HepG2 (cell line): ENCODE measurements around the gene USP32. TPM values are rescaled to one million over a fixed set of nuclear protein-coding genes. Genes with fewer than 3 reads are reported as not detected.

Experiments used
- ARID2 ChIP-seq: sonication (generic); formaldehyde crosslinking; IDR thresholded peaks from 2 replicates; pipeline ENCODE4 v1.8.1; 2022; ENCODE audit warnings: mild to moderate bottlenecking, missing genetic modification reagents, borderline replicate concordance
- BCL3 ChIP-seq: sonication (generic); formaldehyde crosslinking; IDR thresholded peaks from 2 replicates; pipeline ENCODE4 v1.5.1; 2020; ENCODE audit warnings: mild to moderate bottlenecking, missing genetic modification reagents, moderate library complexity
- HDAC6 ChIP-seq: fragments of 200-600 bp; sonication (generic); IDR thresholded peaks from 2 replicates; pipeline ENCODE4 v1.7.0; 2017; ENCODE audit warnings: mild to moderate bottlenecking, antibody characterized with exemption, low read length, low read depth
- HOXD1 ChIP-seq: sonication (generic); formaldehyde crosslinking; IDR thresholded peaks from 2 replicates; pipeline ENCODE4 v1.5.0; 2020; ENCODE audit warnings: missing genetic modification reagents
- NR3C1 ChIP-seq: sonication (generic); formaldehyde crosslinking; IDR thresholded peaks from 2 replicates; pipeline ENCODE4 v1.4.0; 2020; ENCODE audit warnings: missing genetic modification reagents
- PAF1 ChIP-seq: IDR thresholded peaks from 2 replicates; pipeline ENCODE4 v1.6.1; 2016; ENCODE audit warnings: missing genetic modification reagents, missing compliant biosample characterization
- PHF21A ChIP-seq: sonication (generic); formaldehyde crosslinking; IDR thresholded peaks from 2 replicates; pipeline ENCODE4 v1.5.0; 2020; ENCODE audit warnings: mild to moderate bottlenecking, missing genetic modification reagents
- RBAK ChIP-seq: sonication (generic); formaldehyde crosslinking; IDR thresholded peaks from 2 replicates; pipeline ENCODE4 v1.5.1; 2020; ENCODE audit warnings: mild to moderate bottlenecking, missing genetic modification reagents
- SAFB2 ChIP-seq: sonication (generic); formaldehyde crosslinking; IDR thresholded peaks from 2 replicates; pipeline ENCODE4 v1.5.1; 2020; ENCODE audit warnings: missing genetic modification reagents, low read depth, mild to moderate bottlenecking, borderline replicate concordance
- SOX6 ChIP-seq, 2 experiments: fragments of 450-650 bp in 1 of 2; sonication (generic) in 1 of 2; formaldehyde crosslinking in 1 of 2; IDR thresholded peaks; 2 replicates each; pipeline versions ENCODE4 v1.4.0 to v1.6.1; 2017 to 2020; ENCODE audit warnings: antibody characterized with exemption in 1 of 2, mild to moderate bottlenecking in 1 of 2, missing genetic modification reagents in 1 of 2
- ZNF142 ChIP-seq: sonication (generic); formaldehyde crosslinking; IDR thresholded peaks from 2 replicates; pipeline ENCODE4 v1.4.0; 2020; ENCODE audit warnings: missing genetic modification reagents
- ZNF18 ChIP-seq: sonication (generic); formaldehyde crosslinking; IDR thresholded peaks from 2 replicates; pipeline ENCODE4 v1.8.0; 2022; ENCODE audit warnings: mild to moderate bottlenecking, missing genetic modification reagents; ENCODE audit not compliant: insufficient replicate concordance
- ZNF563 ChIP-seq: sonication (generic); formaldehyde crosslinking; IDR thresholded peaks from 2 replicates; pipeline ENCODE4 v1.8.0; 2022; ENCODE audit warnings: mild to moderate bottlenecking, moderate library complexity, missing genetic modification reagents
- ZNF652 ChIP-seq: IDR thresholded peaks from 2 replicates; pipeline ENCODE4 v1.6.1; 2016; ENCODE audit warnings: low read depth, borderline replicate concordance
- ZNF687 ChIP-seq: sonication (generic); formaldehyde crosslinking; IDR thresholded peaks from 2 replicates; pipeline ENCODE4 v1.5.1; 2020; ENCODE audit warnings: mild to moderate bottlenecking, missing genetic modification reagents, moderate library complexity
- ZNF781 ChIP-seq: sonication (generic); formaldehyde crosslinking; IDR thresholded peaks from 2 replicates; pipeline ENCODE4 v1.5.1; 2020; ENCODE audit warnings: borderline replicate concordance, mild to moderate bottlenecking, missing genetic modification reagents; ENCODE audit errors: not compliant biosample characterization
- polyA plus RNA-seq, 8 experiments: library from polyadenylated mRNA; depleted of rRNA in 3 of 8; stranded (reverse) in 7 of 8; unstranded in 1 of 8; fragments of >200 nt; fragmentation: Illumina TruSeq in 4 of 8; extraction: Trizol in 4 of 8; gene quantifications; 2 replicates each; pipeline versions ENCODE4 v1.2.1 to v1.2.3, GENCODE V29; 2011 to 2016; ENCODE audit warnings: low read depth in 4 of 8, missing spikeins in 1 of 8, mixed read lengths in 1 of 8; ENCODE audit not compliant: insufficient read depth in 1 of 8
- total RNA-seq, 5 experiments: library from RNA; depleted of rRNA; stranded (reverse); fragments of >200 nt; fragmentation: Illumina TruSeq; extraction: Trizol; gene quantifications; 2 replicates each; pipeline ENCODE4 v1.2.3, GENCODE V29; 2016; ENCODE audit warnings: low read depth in 1 of 5

USP32 gene
- total and polyA plus RNA-seq, 2 of the 13 experiments (the other 11 are each of a cell fraction or from before 2014, with no cell fraction given): 24.9 to 39.9 TPM

GRCh38 chr17:60158751-60159478, 233.0 kb downstream of the USP32 start (continued):
- TF ChIP-seq ZNF652 (CRISPR knock-in tag) (no peak), ZNF563 (CRISPR knock-in tag) (no peak), PAF1 (CRISPR knock-in tag) (no peak), ZNF781 (no peak), SAFB2 (CRISPR knock-in tag) (no peak), RBAK (CRISPR knock-in tag) (no peak), ZNF687 (CRISPR knock-in tag) (peak; percentile 50), PHF21A (CRISPR knock-in tag) (no peak), HOXD1 (CRISPR knock-in tag) (no peak), ZNF18 (CRISPR knock-in tag) (no peak), HDAC6 (no peak), SOX6 (IDR thresholded peaks at IDR 0.05) (no peak), SOX6 (CRISPR knock-in tag; IDR thresholded peaks at IDR 0.05) (0 out of 2 replicates have a peak, but pooled peaks have one; percentile 13), ARID2 (CRISPR knock-in tag) (no peak), ZNF142 (CRISPR knock-in tag) (no peak), NR3C1 (no peak), BCL3 (CRISPR knock-in tag) (no peak)
